HG02870 (cell line): ENCODE results near the gene DRGX.

Source experiments
- ATAC-seq: cut with Tn5 transposase; IDR thresholded peaks from one replicate; pipeline ENCODE4 v1.9.1; 2021; ENCODE audit warnings: mild to moderate bottlenecking, moderate library complexity; ENCODE audit not compliant: unreplicated experiment

The DRGX gene

DNA sequence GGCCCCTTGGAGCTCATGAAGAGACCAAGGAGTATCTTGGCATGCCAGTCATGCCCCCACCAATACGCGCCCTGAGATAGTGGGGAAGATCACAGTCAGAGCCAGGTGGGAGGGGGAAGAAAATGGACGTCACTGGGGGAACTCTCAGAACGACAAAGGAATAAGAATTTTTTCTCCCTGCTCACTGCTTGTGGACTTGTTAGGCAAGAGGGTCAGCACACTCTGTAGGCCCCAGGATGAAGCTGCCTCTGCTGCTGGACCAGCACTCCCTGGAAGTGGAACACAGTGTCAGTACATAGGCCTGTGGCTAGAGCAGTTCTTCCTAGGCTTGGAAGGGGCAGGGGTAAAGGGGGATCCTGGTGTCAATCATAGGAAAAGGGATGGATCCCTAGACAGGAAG is 46.5 kb downstream of the DRGX start:
- ATAC-seq: no peak

DNA sequence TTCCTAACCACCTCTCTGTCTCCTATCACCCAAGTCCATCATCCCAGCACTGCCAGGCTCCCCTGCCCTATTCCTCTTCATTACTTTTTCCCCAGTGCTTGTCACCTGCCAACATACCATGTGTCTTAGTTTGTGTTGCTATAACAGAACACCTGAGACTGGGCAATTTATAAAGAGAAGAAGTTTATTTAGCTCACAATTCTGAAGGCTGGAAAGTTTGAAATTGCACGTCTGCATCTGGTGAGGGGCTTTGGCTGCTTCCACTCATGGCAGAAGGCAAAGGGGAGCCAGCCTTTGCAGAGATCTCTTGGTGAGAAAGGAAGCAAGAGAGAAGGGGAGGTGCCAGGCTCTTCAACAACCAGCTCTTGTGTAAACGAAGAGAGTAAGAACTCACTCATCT is 47.3 kb downstream of the DRGX start:
- ATAC-seq: no peak

DNA sequence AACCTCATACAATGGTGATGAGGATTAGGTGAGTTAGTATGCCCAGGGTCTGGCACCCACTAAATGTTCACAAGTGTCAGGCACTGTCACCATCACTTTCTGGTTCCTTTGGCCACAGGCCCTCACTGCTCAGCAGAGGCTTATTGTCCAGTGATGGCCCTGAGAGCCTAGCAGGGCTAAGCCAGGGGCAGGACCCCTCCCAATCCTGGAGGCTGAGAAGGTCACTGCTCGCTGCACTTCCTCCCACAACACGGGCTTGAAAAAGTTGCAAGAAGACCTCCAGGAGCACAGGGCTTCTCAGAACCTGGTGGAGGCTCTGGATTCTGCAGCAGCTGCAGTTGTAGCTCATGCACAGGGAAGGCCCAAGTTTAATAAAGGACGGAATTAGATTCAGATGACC is 48.1 kb downstream of the DRGX start:
- ATAC-seq: no peak

- no peak for ATAC-seq
Measured at GRCh38 chr10:49347342-49347741, 48.5 kb downstream of the DRGX start.

DNA sequence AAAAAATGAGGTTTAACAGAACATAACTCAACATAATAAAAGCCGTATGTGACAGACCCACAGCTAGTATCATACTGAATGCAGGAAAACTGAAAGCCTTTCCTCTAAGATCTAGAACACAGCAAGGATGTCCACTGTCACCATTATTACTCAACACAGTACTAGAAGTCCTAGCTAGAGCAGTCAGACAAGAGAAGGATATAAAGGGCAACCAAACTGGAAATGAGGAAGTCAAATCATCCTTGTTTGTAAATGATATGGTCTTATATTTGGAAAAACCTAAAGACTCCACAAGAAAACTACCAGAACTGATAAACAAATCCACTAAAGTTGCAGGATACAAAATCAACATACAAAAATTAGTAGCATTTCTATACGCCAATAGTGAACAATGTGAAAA is 51.0 kb downstream of the DRGX start:
- no peak for ATAC-seq

DNA sequence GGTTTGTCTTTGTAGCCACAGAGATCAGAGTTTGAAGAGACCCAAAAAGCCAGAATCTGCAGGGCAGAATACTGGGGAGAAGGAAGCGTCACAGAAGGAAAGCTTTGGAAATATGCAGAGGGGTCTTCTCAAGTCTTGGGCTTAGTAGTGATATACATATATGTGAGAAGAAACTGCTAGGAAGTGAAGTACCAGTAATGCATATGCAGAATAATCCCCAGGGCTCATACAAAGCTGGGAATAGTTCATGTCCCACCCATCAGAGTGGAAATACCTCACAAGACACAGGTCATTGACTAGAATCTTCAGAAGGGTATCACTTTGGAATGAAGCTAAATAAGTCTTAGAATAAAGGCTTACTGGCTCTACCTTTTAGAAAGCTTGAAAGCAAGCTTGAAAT is 57.3 kb downstream of the DRGX start:
- ATAC-seq: no peak

GRCh38 chr10:49335364-49335972 is 60.4 kb downstream of the DRGX start:
- ATAC-seq: no peak

DNA sequence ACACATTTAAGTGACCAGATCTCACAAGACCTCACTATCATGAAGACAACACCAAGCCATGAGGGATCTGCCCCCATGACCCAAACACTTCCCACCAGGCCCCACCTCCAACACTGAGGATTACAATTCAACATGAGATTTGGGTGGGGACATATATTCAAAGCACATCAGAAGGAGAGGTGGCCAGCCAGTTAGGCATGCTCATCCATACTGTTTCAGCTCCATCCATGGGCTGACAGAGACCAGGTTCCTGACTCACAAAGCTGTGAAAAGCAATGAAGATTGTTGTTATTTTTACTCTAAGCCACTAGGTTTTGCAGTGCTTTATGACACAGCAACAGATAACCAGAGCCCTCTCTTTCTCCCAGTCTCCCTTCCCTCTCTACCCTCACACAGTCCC is 60.9 kb downstream of the DRGX start:
- ATAC-seq: no peak

- no peak for ATAC-seq
Measured at GRCh38 chr10:49333192-49333591, 62.7 kb downstream of the DRGX start.

DNA sequence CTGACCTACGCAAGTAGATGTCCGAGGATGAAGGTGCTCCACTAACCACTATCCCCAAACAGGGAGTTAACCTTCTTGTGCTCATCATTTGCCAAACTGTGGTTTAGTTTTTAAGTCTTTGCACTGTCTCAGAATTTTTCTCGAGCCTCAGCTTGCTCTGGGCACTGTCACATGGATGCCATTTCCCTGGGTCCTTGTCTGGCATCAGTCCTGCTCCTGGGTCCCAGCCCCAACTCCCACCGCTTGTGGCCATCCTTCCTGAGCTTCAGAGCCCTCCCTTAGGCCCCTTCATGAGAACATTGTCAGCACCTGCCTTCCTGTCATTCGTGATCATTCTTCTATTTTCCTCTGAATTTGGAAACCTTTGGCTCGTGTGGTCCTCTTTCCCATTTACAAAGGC is 63.1 kb downstream of the DRGX start:
- ATAC-seq: no peak

- no peak for ATAC-seq
Measured at GRCh38 chr10:49332333-49332732, 63.6 kb downstream of the DRGX start.

GRCh38 chr10:49331431-49331830 is 64.5 kb downstream of the DRGX start:
- ATAC-seq: no peak

DNA sequence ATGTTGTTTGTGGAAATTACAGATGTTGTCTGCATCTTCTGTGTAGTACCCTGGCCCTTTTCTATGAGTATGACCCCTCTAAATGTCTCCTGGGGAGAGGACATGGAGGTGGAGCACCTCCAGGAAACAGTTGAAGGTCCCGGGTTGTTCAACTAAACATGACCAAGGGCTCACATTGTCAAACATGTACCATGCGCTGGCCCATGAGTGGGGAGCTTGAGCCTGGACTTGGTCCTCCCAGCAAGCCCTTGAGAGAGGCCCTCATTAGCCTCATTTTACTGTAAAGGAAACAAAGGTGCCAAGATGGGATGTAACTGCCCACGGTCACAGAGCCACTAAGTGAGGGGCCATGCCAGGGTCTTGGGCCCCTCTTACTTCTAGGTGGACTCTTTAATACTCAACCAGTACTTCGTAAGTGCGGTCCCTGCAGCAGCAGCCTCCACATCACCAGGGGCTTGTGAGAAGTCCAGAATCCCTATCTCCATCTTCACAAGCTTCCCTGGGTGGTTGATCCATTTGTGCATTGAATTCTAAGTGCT is 65.7 kb downstream of the DRGX start:
- no peak for ATAC-seq

DNA sequence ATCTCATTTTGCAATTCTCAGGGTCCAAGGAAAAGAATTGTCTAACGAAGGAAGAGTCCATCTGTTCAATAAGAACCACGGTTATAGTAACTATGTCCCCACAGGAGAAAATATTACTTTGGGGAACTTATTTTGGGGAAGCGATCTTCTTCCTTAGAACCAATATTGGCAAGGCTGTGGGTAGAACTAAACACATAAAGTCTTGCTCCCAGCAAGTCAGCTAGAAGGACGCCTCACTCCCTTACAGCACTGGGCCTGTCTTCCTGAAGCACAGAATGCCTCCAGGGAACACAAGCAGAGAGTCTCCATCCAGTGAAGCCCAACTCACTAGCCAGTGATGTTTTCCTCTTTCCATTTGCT is 66.8 kb downstream of the DRGX start:
- no peak for ATAC-seq

GRCh38 chr10:49328401-49329145 is 67.3 kb downstream of the DRGX start:
- ATAC-seq: no peak

DNA sequence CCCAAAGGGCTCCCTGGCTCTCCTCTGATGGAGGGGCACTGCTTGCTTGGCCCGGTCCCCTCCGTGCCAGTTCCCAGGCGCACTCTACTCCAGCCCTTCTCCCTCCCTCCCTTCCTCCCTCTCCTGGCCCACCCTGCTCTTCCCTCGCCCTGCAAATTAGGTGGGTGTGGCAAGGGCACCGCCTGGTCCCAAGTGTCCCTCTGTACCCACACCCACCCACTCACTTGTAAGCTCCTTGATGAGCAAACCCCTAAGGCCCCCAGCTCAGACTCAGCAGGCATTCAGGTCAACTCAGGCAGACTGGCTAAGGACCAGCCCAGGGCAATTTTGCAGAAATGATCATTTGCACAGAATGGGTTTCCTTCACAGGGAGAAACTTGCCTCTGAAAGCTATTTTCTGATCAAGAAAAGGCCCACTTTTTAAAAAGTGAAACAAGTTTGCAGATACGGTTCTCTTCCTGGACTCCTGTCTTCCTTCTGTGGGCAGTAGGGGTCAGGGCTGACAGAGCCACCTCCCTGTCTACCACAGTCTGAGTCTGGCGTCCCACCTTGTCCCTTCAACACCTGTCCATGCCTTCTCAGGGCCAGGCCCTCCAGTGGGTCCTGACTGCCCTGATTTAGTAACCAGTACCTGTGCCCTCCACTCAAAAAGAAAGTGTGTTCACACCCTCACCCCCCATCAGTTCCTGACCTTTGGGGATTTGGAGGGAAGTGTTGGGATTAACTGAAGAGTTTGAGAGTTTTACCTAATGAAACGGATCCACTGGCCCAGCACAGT is 68.7 kb downstream of the DRGX start:
- ATAC-seq: no peak

GRCh38 chr10:49325916-49326783 is 69.7 kb downstream of the DRGX start:
- no peak for ATAC-seq

DNA sequence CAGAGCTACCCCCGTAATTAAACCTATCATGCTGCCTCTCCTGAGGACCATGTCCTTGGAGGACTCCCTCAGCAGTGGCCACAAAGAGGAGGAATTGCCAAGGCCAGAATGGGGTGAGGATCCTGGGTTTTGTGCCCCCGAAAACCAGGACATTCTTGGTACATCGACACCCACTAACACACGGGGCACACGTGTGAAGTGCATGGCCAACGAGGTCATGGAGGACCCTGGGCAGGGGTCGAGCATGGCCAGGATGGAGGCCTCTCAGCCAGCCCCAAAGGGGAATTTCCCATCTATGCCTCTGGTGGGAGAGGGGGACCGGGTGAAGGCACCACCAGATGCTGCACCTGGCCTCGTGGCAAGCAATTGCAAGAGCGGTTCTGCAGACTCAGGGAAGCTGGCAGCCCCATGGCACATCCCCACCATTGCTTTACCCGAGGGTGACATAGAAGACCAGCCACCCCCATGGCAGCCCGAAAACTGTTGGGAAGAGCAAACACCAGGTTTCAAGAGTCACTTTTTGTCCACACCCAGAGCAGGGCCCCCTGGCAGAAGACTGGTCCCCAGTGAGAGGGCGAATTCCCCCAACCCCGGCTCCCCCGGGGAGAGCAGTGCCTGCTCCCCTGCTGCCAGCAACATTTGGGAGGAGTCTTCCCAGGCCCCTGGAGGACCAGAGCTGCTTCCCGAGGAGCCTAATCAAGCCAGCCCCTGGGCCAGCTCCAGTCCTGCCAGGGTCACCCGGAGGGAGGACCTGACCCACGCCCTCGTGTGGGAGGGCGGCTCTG is 70.6 kb downstream of the DRGX start:
- no peak for ATAC-seq

GRCh38 chr10:49324711-49325110 is 71.2 kb downstream of the DRGX start:
- ATAC-seq: no peak

- ATAC-seq: no peak
Measured at GRCh38 chr10:49323896-49324270, 72.0 kb downstream of the DRGX start.
